ENCODE results near the gene CRISPLD2.

The CRISPLD2 gene

GRCh38 chr16:84803146-84803545 is 16.6 kb upstream of the CRISPLD2 start:
- DNase-seq = no peak

- no peak for DNase-seq
These were observed 15.5 kb upstream of the CRISPLD2 start for GRCh38 chr16:84804326-84804725.

GRCh38 chr16:84806256-84806889 is 13.4 kb upstream of the CRISPLD2 start:
- no peak for DNase-seq

GRCh38 chr16:84806890-84807258 is 12.9 kb upstream of the CRISPLD2 start:
- no peak for DNase-seq

- no peak for DNase-seq
These were observed 12.0 kb upstream of the CRISPLD2 start for GRCh38 chr16:84807776-84808175.

GRCh38 chr16:84808826-84809225 is 11.0 kb upstream of the CRISPLD2 start:
- DNase-seq = no peak

- DNase-seq = no peak
These were observed 9.1 kb upstream of the CRISPLD2 start for GRCh38 chr16:84810518-84811273.

GRCh38 chr16:84811529-84811928 is 8.3 kb upstream of the CRISPLD2 start:
- DNase-seq = no peak

GRCh38 chr16:84813141-84813934 is 6.4 kb upstream of the CRISPLD2 start:
- no peak for DNase-seq

- DNase-seq = no peak
These were observed 4.3 kb upstream of the CRISPLD2 start for GRCh38 chr16:84815462-84815861.

GRCh38 chr16:84816023-84816422 is 3.8 kb upstream of the CRISPLD2 start:
- DNase-seq = no peak

GRCh38 chr16:84816485-84816884 is 3.3 kb upstream of the CRISPLD2 start:
- DNase-seq = no peak

- DNase-seq = no peak
These were observed 2.6 kb upstream of the CRISPLD2 start for GRCh38 chr16:84817206-84817605.

GRCh38 chr16:84817613-84818012 is 2.2 kb upstream of the CRISPLD2 start:
- no peak for DNase-seq

GRCh38 chr16:84818133-84818532 is 1.7 kb upstream of the CRISPLD2 start:
- DNase-seq = no peak

- no peak for DNase-seq
These were observed 669 bp upstream of the CRISPLD2 start for GRCh38 chr16:84818989-84819643.

- DNase-seq = no peak
These were observed 510 bp downstream of the CRISPLD2 start for GRCh38 chr16:84820305-84820684.

- no peak for DNase-seq
These were observed 986 bp downstream of the CRISPLD2 start for GRCh38 chr16:84820771-84821170.

- DNase-seq = no peak
These were observed 1.4 kb downstream of the CRISPLD2 start for GRCh38 chr16:84821179-84821578.

- DNase-seq = no peak
These were observed 2.2 kb downstream of the CRISPLD2 start for GRCh38 chr16:84821728-84822689.

GRCh38 chr16:84822990-84823389 is 3.2 kb downstream of the CRISPLD2 start:
- DNase-seq = no peak

GRCh38 chr16:84823484-84823883 is 3.7 kb downstream of the CRISPLD2 start:
- no peak for DNase-seq

All from stimulated activated naive CD4-positive, alpha-beta T cell treated with Interleukin-2 at 50 U/mL for 16 hours (primary cell).